Activated CD4-positive, CD25-positive, alpha-beta regulatory T cell treated with anti-CD3 and anti-CD28 coated beads, Interleukin-2, amount 50 U/mL, for 24 hours (primary cell): Measurements from ENCODE around the gene ZBTB17.

Experiments used
- ATAC-seq, 2 donors: fragments of 150-1000 bp; cut with Tn5 transposase; one replicate each; pipeline ENCODE4 v1.10.0; 2021; ENCODE audit warnings: mild to moderate bottlenecking in 1 of 2, moderate library complexity in 1 of 2

ZBTB17 gene

GRCh38 chr1:15959827-15960446 lies 16.0 kb downstream of the ZBTB17 start:
- peak; percentile 30 to 31 for ATAC-seq

GRCh38 chr1:15959424-15959823 lies 16.5 kb downstream of the ZBTB17 start:
- ATAC-seq: no peak

- no peak for ATAC-seq
Observed at GRCh38 chr1:15958793-15959192, 17.1 kb downstream of the ZBTB17 start.

- ATAC-seq: no peak
Observed at GRCh38 chr1:15958111-15958510, 17.8 kb downstream of the ZBTB17 start.

- ATAC-seq: no peak
Observed at GRCh38 chr1:15957221-15958095, 18.4 kb downstream of the ZBTB17 start.

GRCh38 chr1:15956150-15956549 lies 19.8 kb downstream of the ZBTB17 start:
- ATAC-seq: peak; percentile 16 to 41

GRCh38 chr1:15955552-15955951 lies 20.3 kb downstream of the ZBTB17 start:
- ATAC-seq: no peak

- no peak for ATAC-seq
Observed at GRCh38 chr1:15954316-15954715, 21.6 kb downstream of the ZBTB17 start.

GRCh38 chr1:15953791-15954241 lies 22.1 kb downstream of the ZBTB17 start:
- ATAC-seq: no peak

- ATAC-seq: no peak
Observed at GRCh38 chr1:15953294-15953771, 22.6 kb downstream of the ZBTB17 start.

- ATAC-seq: no peak
Observed at GRCh38 chr1:15952317-15953258, 23.3 kb downstream of the ZBTB17 start.

GRCh38 chr1:15951341-15952153 lies 24.4 kb downstream of the ZBTB17 start:
- ATAC-seq: no peak

GRCh38 chr1:15950763-15951295 lies 25.1 kb downstream of the ZBTB17 start:
- peak; percentile 7 to 9 for ATAC-seq

GRCh38 chr1:15950302-15950701 lies 25.6 kb downstream of the ZBTB17 start:
- ATAC-seq: peak; percentile 11 to 25

- ATAC-seq: peak; percentile 88 to 93
Observed at GRCh38 chr1:15949453-15950245, 26.3 kb downstream of the ZBTB17 start.

GRCh38 chr1:15948595-15949452 lies 27.1 kb downstream of the ZBTB17 start:
- peak; percentile 15 to 21 for ATAC-seq

- ATAC-seq: no peak
Observed at GRCh38 chr1:15948091-15948591, 27.8 kb downstream of the ZBTB17 start.

- no peak for ATAC-seq
Observed at GRCh38 chr1:15947382-15948090, 28.4 kb downstream of the ZBTB17 start.
